RWPE2 (cell line): ENCODE measurements around the gene GNG4.
A peak's percentile ranks its signal among the peaks of the same experiment; 100 is the strongest.

Source experiments
- ATAC-seq: fragments of 200-7000 bp; cut with Tn5 transposase; 3 replicates; pipeline ENCODE4 v1.9.1; 2021; ENCODE audit warnings: low read depth
- DNase-seq: peaks from one replicate; pipeline ENCODE4 v3.0.0-alpha.2; 2020; ENCODE audit warnings: low spot score
- H3K27ac ChIP-seq: fragments of 450-650 bp; 2 replicates; pipeline ENCODE4 v1.5.1; 2017; ENCODE audit warnings: mild to moderate bottlenecking; ENCODE audit not compliant: poor library complexity, severe bottlenecking
- H3K27me3 ChIP-seq: fragments of 250-450 bp; sonication (Bioruptor Pico); 2 replicates; pipeline ENCODE4 v1.5.1; 2021; ENCODE audit warnings: mild to moderate bottlenecking, moderate library complexity; ENCODE audit not compliant: insufficient read depth, poor library complexity, severe bottlenecking
- H3K36me3 ChIP-seq: fragments of 250-450 bp; sonication (Bioruptor Pico); 2 replicates; pipeline ENCODE4 v1.5.1; 2020; ENCODE audit warnings: low read depth, mild to moderate bottlenecking, moderate library complexity
- H3K4me1 ChIP-seq: fragments of 250-450 bp; sonication (Bioruptor Pico); 2 replicates; pipeline ENCODE4 v1.5.1; 2021; ENCODE audit warnings: mild to moderate bottlenecking, moderate library complexity; ENCODE audit not compliant: insufficient read depth, poor library complexity, severe bottlenecking
- H3K4me3 ChIP-seq: fragments of 250-450 bp; sonication (Bioruptor Pico); 2 replicates; pipeline ENCODE4 v1.5.1; 2021; ENCODE audit warnings: mild to moderate bottlenecking, moderate library complexity; ENCODE audit not compliant: severe bottlenecking
- H3K9me3 ChIP-seq: fragments of 250-450 bp; sonication (Bioruptor Pico); 2 replicates; pipeline ENCODE4 v1.5.1; 2021; ENCODE audit warnings: mild to moderate bottlenecking, moderate library complexity; ENCODE audit not compliant: severe bottlenecking
- TF ChIP-seq, protein P1 (sequence below): fragments of 450-650 bp; IDR thresholded peaks from one replicate; pipeline ENCODE4 v1.5.1; 2017; ENCODE audit warnings: mild to moderate bottlenecking, moderate library complexity; ENCODE audit not compliant: poor library complexity, severe bottlenecking

GNG4 gene

DNA sequence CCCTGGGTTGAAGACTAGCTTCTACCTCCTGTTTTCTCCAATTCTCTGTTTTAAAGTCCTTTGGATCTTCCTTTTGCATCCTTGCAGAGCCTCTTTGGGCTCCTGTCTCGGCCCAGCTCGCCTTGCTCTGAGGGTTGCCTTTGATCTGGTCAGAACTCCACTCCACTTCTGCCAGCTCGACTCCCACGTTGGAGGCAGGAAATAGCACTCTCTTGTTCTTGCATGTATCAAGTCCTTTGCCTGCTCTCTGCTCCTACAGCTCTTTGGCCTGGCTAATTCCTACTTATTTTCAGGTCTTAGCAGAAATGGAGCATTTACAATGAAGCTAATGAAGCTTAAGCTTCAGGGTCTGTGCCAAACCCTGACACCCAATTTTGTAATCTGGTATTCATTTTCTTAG, 124.3 kb downstream of the GNG4 start:
- Histone ChIP-seq H3K27me3 (no peaks in the 10 kb centered on the region), H3K9me3 (no peaks in the 10 kb centered on the region), H3K4me3 (no peak overlapping the region), H3K4me1 (no peaks in the 10 kb centered on the region), H3K27ac (no peak overlapping the region), H3K36me3 (no peaks in the 10 kb centered on the region)
- TF ChIP-seq, protein P1, sequence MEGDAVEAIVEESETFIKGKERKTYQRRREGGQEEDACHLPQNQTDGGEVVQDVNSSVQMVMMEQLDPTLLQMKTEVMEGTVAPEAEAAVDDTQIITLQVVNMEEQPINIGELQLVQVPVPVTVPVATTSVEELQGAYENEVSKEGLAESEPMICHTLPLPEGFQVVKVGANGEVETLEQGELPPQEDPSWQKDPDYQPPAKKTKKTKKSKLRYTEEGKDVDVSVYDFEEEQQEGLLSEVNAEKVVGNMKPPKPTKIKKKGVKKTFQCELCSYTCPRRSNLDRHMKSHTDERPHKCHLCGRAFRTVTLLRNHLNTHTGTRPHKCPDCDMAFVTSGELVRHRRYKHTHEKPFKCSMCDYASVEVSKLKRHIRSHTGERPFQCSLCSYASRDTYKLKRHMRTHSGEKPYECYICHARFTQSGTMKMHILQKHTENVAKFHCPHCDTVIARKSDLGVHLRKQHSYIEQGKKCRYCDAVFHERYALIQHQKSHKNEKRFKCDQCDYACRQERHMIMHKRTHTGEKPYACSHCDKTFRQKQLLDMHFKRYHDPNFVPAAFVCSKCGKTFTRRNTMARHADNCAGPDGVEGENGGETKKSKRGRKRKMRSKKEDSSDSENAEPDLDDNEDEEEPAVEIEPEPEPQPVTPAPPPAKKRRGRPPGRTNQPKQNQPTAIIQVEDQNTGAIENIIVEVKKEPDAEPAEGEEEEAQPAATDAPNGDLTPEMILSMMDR = no peak
- DNase-seq (no peak), ATAC-seq (no peak)

DNA sequence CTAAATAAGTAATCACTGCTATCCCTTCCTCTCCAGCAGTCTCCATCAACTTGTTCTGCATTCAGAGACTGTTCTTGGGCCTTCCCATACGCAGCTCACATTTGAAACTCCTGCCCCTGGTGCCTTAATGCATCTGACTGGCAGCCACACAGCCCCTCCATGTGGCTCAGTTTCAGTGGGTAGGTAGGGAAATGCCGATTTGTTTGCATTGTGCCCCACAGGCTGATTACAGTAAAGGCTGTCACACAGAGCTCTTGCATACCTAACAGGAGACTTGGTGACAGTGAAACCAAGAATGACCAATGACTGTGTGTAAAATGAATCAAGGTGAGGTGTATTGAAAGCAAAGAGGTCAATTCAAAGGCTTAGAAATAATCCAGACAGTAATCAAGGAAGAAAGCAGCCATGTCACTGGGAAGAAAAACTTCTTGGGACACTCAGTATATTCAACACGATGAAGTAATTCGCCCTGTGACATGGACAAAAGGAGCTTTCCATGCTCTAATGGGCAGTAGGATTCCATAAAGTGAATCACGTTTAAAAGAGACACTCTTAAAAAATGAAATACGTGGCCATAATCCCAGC, 132.6 kb downstream of the GNG4 start:
- no peak overlapping the region for H3K27ac ChIP-seq
- TF ChIP-seq, protein P1 = no peak
- no peaks in the 10 kb centered on the region for H3K9me3 ChIP-seq
- no peak overlapping the region for H3K4me3 ChIP-seq
- ATAC-seq = no peak
- H3K27me3 ChIP-seq = no peaks in the 10 kb centered on the region
- H3K4me1 ChIP-seq = no peaks in the 10 kb centered on the region
- H3K36me3 ChIP-seq = no peaks in the 10 kb centered on the region
- no peak for DNase-seq

DNA sequence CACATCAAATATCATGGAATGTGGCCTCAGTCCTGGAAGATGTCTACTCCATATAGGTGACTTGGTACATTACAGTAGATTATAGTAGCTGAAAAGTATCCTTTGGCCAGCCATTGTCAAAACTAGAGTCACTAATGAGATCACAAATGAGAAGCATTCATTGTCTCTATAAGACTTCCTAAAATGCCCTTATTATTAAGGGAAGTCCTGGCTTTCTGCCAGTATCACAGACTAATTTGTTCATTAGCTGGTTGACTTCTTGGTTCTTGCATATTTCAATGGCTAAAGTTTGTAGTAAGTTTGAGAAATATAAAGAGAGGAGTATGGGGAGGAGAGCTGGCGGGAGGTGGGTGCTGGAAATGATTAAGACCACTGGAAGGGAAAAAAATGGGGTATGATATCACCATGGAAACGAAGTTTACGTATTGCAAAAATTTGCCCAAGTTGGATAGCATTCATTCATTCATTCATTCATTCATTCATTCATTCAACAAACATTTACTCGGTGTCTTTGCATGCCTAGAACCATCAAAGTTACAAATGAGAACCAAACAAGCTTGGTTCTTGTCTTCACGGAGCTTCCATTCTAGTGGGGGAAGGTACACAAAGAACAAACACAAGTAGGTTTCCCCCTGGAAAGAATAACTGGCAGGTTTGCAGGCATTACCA, 133.6 kb downstream of the GNG4 start:
- no peak overlapping the region for H3K4me3 ChIP-seq
- H3K9me3 ChIP-seq = no peaks in the 10 kb centered on the region
- no peak overlapping the region for H3K27ac ChIP-seq
- TF ChIP-seq, protein P1 = no peak
- no peaks in the 10 kb centered on the region for H3K4me1 ChIP-seq
- no peaks in the 10 kb centered on the region for H3K36me3 ChIP-seq
- no peaks in the 10 kb centered on the region for H3K27me3 ChIP-seq
- no peak for DNase-seq
- no peak for ATAC-seq

DNA sequence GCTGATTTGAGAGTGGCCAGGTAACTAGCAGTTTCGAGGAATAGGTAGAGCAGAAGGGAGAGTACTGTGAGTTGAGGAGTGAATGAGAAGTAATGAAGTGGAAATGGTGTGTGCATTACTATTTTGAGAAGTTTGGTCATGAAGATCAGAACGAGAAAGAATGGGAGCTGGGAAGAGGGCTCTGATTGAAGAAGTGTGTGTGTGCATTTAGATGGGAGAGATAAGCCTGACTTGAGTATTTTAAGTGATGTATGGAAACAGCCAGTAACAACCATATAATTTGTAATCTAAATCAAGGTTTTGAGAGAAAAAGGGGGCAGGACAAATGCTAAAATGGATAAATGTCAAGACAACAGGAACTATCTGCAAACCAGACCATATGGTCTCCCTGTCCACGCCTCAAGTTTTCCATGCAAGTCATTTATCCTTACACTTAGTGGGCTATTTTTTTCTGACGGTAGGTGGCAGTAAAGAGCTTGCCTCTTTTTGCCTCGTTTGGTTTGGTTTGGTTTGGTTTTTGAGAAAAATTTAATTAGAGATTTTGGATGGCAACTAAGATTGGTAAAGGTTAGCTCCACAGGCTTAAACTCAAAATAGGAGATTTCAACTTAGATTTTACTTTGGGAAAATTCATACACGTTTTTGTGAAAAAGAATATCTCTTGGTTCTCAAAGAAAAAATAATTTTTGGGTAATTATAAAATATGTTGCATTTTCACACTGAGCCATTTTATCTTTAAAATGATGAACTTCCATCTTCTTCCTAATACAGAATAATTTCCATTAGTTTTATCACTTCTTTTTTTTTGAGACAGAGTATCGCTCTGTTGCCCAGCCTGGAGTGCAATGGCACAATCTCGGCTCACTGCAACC, 135.9 kb downstream of the GNG4 start:
- no peaks in the 10 kb centered on the region for H3K4me1 ChIP-seq
- H3K9me3 ChIP-seq = no peaks in the 10 kb centered on the region
- TF ChIP-seq, protein P1 = peak; percentile 80
- DNase-seq (no peak), ATAC-seq (0 out of 3 replicates have a peak, but pooled peaks have one; percentile 31)
- H3K4me3 ChIP-seq = no peak overlapping the region
- H3K36me3 ChIP-seq = no peaks in the 10 kb centered on the region
- no peak overlapping the region for H3K27ac ChIP-seq
- no peaks in the 10 kb centered on the region for H3K27me3 ChIP-seq
